H9 (cell line): ENCODE measurements around the gene ATP10B. TPM values are rescaled to one million over a fixed set of nuclear protein-coding genes. Genes with fewer than 3 reads are reported as not detected.

ENCODE experiments used
- DNase-seq: peaks from one replicate; pipeline ENCODE4 v3.0.0-alpha.2; 2017
- H2AFZ ChIP-seq: one replicate; pipeline ENCODE4 v1.6.1; 2013; ENCODE audit warnings: mild to moderate bottlenecking, low read length, control low read depth, moderate library complexity
- H2AK5ac ChIP-seq: 2 replicates; pipeline ENCODE4 v1.6.1; 2013; ENCODE audit warnings: low read length, control low read depth, mixed read lengths; ENCODE audit not compliant: insufficient read length
- H2BK120ac ChIP-seq: one replicate; pipeline ENCODE4 v1.6.1; 2013; ENCODE audit warnings: low read depth, mild to moderate bottlenecking, low read length, control low read depth, inconsistent platforms; ENCODE audit not compliant: poor library complexity, severe bottlenecking
- H2BK12ac ChIP-seq: 2 replicates; pipeline ENCODE4 v1.6.1; 2013; ENCODE audit warnings: low read length, control low read depth, mixed read lengths, low read depth; ENCODE audit not compliant: insufficient read length
- H2BK15ac ChIP-seq: 2 replicates; pipeline ENCODE4 v1.6.1; 2013; ENCODE audit warnings: low read depth, low read length, control low read depth
- H2BK20ac ChIP-seq: one replicate; pipeline ENCODE4 v1.6.1; 2013; ENCODE audit warnings: low read depth, mild to moderate bottlenecking, low read length, control low read depth, inconsistent platforms; ENCODE audit not compliant: poor library complexity, severe bottlenecking
- H2BK5ac ChIP-seq: 2 replicates; pipeline ENCODE4 v1.6.1; 2013; ENCODE audit warnings: low read length, control low read depth, mixed read lengths; ENCODE audit not compliant: insufficient read length
- H3K14ac ChIP-seq: 2 replicates; pipeline ENCODE4 v1.6.1; 2013; ENCODE audit warnings: low read length, control low read depth; ENCODE audit not compliant: insufficient read depth
- H3K18ac ChIP-seq: 2 replicates; pipeline ENCODE4 v1.6.1; 2013; ENCODE audit warnings: low read depth, mild to moderate bottlenecking, mixed read lengths, low read length, control low read depth; ENCODE audit not compliant: insufficient read length
- H3K23ac ChIP-seq: 2 replicates; pipeline ENCODE4 v1.6.1; 2013; ENCODE audit warnings: low read length, control low read depth, mixed read lengths, low read depth; ENCODE audit not compliant: insufficient read length
- H3K23me2 ChIP-seq: 2 replicates; pipeline ENCODE4 v1.6.1; 2013; ENCODE audit warnings: low read depth, mild to moderate bottlenecking, mixed read lengths, low read length, control low read depth; ENCODE audit not compliant: insufficient read length, poor library complexity, severe bottlenecking
- H3K27ac ChIP-seq: 2 replicates; pipeline ENCODE4 v1.5.1; 2013; ENCODE audit warnings: low read length, control low read depth, mixed read lengths, low read depth; ENCODE audit not compliant: insufficient read length
- H3K27me3 ChIP-seq: 2 replicates; pipeline ENCODE4 v1.6.1; 2013; ENCODE audit warnings: low read length, control low read depth, inconsistent platforms; ENCODE audit not compliant: insufficient read depth
- H3K4ac ChIP-seq: 2 replicates; pipeline ENCODE4 v1.6.1; 2013; ENCODE audit warnings: low read depth, mild to moderate bottlenecking, control low read depth, inconsistent platforms, low read length, moderate library complexity
- H3K4me1 ChIP-seq: 2 replicates; pipeline ENCODE4 v1.6.1; 2013; ENCODE audit warnings: low read length, control low read depth, inconsistent platforms; ENCODE audit not compliant: insufficient read depth
- H3K4me2 ChIP-seq: 2 replicates; pipeline ENCODE4 v1.6.1; 2013; ENCODE audit warnings: low read length, control low read depth, mixed read lengths; ENCODE audit not compliant: insufficient read length, insufficient read depth
- H3K56ac ChIP-seq: 2 replicates; pipeline ENCODE4 v1.6.1; 2013; ENCODE audit warnings: low read depth, mild to moderate bottlenecking, mixed read lengths, low read length, control low read depth; ENCODE audit not compliant: insufficient read length
- H3K79me1 ChIP-seq: 2 replicates; pipeline ENCODE4 v1.6.1; 2013; ENCODE audit warnings: low read depth, mild to moderate bottlenecking, moderate library complexity, low read length, control low read depth, inconsistent platforms; ENCODE audit not compliant: insufficient read depth, poor library complexity, severe bottlenecking
- H3K79me2 ChIP-seq: 2 replicates; pipeline ENCODE4 v1.6.1; 2013; ENCODE audit warnings: low read length, control low read depth, inconsistent platforms; ENCODE audit not compliant: insufficient read depth
- H3K9ac ChIP-seq: 2 replicates; pipeline ENCODE4 v1.6.1; 2013; ENCODE audit warnings: low read length, control low read depth, mixed read lengths; ENCODE audit not compliant: insufficient read length; ENCODE audit errors: extremely low read depth
- H3K9me3 ChIP-seq: one replicate; pipeline ENCODE4 v1.6.1; 2013; ENCODE audit warnings: low read depth, low read length, inconsistent platforms; ENCODE audit not compliant: control insufficient read depth
- H3T11ph ChIP-seq: one replicate; pipeline ENCODE4 v1.6.1; 2013; ENCODE audit warnings: mild to moderate bottlenecking, low read length, control low read depth, inconsistent platforms
- H4K20me1 ChIP-seq: one replicate; pipeline ENCODE4 v1.6.1; 2013; ENCODE audit not compliant: control insufficient read depth, insufficient read length, insufficient read depth
- H4K5ac ChIP-seq: 2 replicates; pipeline ENCODE4 v1.6.1; 2013; ENCODE audit warnings: low read depth, mild to moderate bottlenecking, mixed read lengths, low read length, control low read depth; ENCODE audit not compliant: insufficient read length
- H4K8ac ChIP-seq: replicated peaks from 2 replicates; pipeline ENCODE4 v1.6.1; 2013; ENCODE audit warnings: low read length, control low read depth, mixed read lengths, low read depth; ENCODE audit not compliant: insufficient read length
- H4K91ac ChIP-seq: 2 replicates; pipeline ENCODE4 v1.6.1; 2013; ENCODE audit warnings: low read depth, mild to moderate bottlenecking, moderate library complexity, mixed read lengths, low read length, control low read depth; ENCODE audit not compliant: insufficient read length
- H3K27ac Mint-ChIP-seq, 3 experiments: 2 replicates in 2 of 3; 3 replicates in 1 of 3; pipeline ENCODE4 v1.8.0; 2020 to 2021; ENCODE audit warnings: mixed read lengths in 3 of 3, mild to moderate bottlenecking in 1 of 3, moderate library complexity in 1 of 3
- H3K27me3 Mint-ChIP-seq: 2 replicates; pipeline ENCODE4 v1.8.0; 2021; ENCODE audit warnings: low read depth, mild to moderate bottlenecking, moderate library complexity, mixed read lengths
- H3K36me3 Mint-ChIP-seq, 3 experiments: 2 replicates in 2 of 3; 3 replicates in 1 of 3; pipeline ENCODE4 v1.8.0; 2020 to 2021; ENCODE audit warnings: low read depth in 3 of 3, mixed read lengths in 3 of 3; ENCODE audit not compliant: insufficient read depth in 1 of 3
- H3K4me1 Mint-ChIP-seq, 2 experiments: 2 replicates each; pipeline ENCODE4 v1.8.0; 2020; ENCODE audit warnings: mixed read lengths in 2 of 2
- H3K4me3 Mint-ChIP-seq, 2 experiments: 2 replicates in 1 of 2; 3 replicates in 1 of 2; pipeline ENCODE4 v1.8.0; 2020 to 2021; ENCODE audit warnings: mild to moderate bottlenecking in 2 of 2, mixed read lengths in 2 of 2, moderate library complexity in 1 of 2
- H3K9me3 Mint-ChIP-seq, 2 experiments: 2 replicates in 1 of 2; 3 replicates in 1 of 2; pipeline ENCODE4 v1.8.0; 2020; ENCODE audit warnings: mild to moderate bottlenecking in 2 of 2, mixed read lengths in 2 of 2, moderate library complexity in 1 of 2
- CTCF ChIP-seq: fragments of 200-600 bp; sonication (generic); conservative IDR thresholded peaks from 3 replicates; pipeline ENCODE4 v1.8.0; 2021; ENCODE audit warnings: antibody characterized with exemption, mild to moderate bottlenecking
- WGBS: extraction: QIAGEN DNeasy Blood & Tissue Kit; methylation state at CpG from one replicate; pipeline ENCODE4 v1.1.7; 2013; ENCODE audit warnings: missing lambda C conversion rate, low lambda C conversion rate, mixed read lengths; ENCODE audit not compliant: insufficient read length; ENCODE audit errors: extremely low coverage; 5-methylcytosine and 5-hydroxymethylcytosine counted together
- total RNA-seq: library from RNA; stranded (reverse); gene quantifications from 2 replicates; pipeline ENCODE4 v1.2.1, GENCODE V29; 2021

Gene ATP10B
- total RNA-seq, 1 experiment from 2014 or later = 0.42 TPM

DNA sequence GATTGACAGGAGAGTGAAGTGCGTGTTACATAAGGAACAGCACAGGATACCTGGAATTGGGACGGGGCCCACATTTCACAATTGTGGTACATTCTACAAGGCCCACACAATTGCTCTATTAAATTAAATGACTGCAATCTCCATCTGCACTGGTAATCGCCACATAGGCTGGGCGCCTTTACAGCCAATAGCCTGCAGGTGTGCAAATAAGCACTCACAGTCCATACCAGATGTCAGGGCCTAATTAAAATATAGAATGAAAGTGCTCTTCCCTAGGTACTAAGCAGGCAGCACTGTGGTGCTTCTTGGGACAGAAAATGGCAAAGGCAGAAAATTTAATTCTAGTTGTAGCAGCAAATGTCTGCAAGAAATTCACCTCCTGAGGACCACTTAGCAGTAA lies 82.7 kb downstream of the ATP10B start:
- H3K27ac ChIP-seq = no peak overlapping the region
- H4K91ac ChIP-seq = no peak overlapping the region
- H3K9me3 Mint-ChIP-seq = no peaks in the 10 kb centered on the region
- H3K4me3 Mint-ChIP-seq = no peak overlapping the region
- H3K18ac ChIP-seq = no peak overlapping the region
- H3K4ac ChIP-seq = no peak overlapping the region
- H2BK12ac ChIP-seq = no peak overlapping the region
- H2BK20ac ChIP-seq = no peak overlapping the region
- no peak overlapping the region for H3K4me2 ChIP-seq
- no peaks in the 10 kb centered on the region for H3K23me2 ChIP-seq
- H4K5ac ChIP-seq = no peak overlapping the region
- no peak overlapping the region for H2BK5ac ChIP-seq
- H2BK15ac ChIP-seq = no peak overlapping the region
- no peaks in the 10 kb centered on the region for H3K79me1 ChIP-seq
- H2BK120ac ChIP-seq = no peak overlapping the region
- no peak overlapping the region for H3K23ac ChIP-seq
- no peaks in the 10 kb centered on the region for H3K9me3 ChIP-seq
- no peaks in the 10 kb centered on the region for H3K4me1 ChIP-seq
- peaks cover 16 to 18% of the 10 kb centered on the region in 2 experiments for H3K4me1 Mint-ChIP-seq
- H2AFZ ChIP-seq = no peak overlapping the region
- H3K9ac ChIP-seq = no peak overlapping the region
- no peaks in the 10 kb centered on the region for H4K20me1 ChIP-seq
- H3K27ac Mint-ChIP-seq = 0 out of 7 replicates have a peak overlapping the region, but pooled peaks of 1 of the 3 experiments have one; percentile 17
- no CpG with 5 or more reads among the region's 4 CpGs for WGBS
- no peak for TF ChIP-seq CTCF
- H3T11ph ChIP-seq = no peak overlapping the region
- H3K79me2 ChIP-seq = no peaks in the 10 kb centered on the region
- no peak overlapping the region for H2AK5ac ChIP-seq
- H3K36me3 Mint-ChIP-seq = no peaks in the 10 kb centered on the region
- H3K14ac ChIP-seq = no peak overlapping the region
- H3K27me3 ChIP-seq = no peaks in the 10 kb centered on the region
- H3K27me3 Mint-ChIP-seq = no peaks in the 10 kb centered on the region; the same call in 1 of the 2 replicates
- DNase-seq = no peak
- H4K8ac ChIP-seq = no peak overlapping the region
- no peak overlapping the region for H3K56ac ChIP-seq
